SK-N-SH (cell line): Measurements from ENCODE around the gene AMZ1. TPM values are rescaled to one million over a fixed set of nuclear protein-coding genes. Genes with fewer than 3 reads are reported as not detected.
A peak's percentile ranks its signal among the peaks of the same experiment; 100 is the strongest.

Source experiments
- CTCF ChIA-PET: fragments of 300-600, 350-600 bp; formaldehyde crosslinking; extraction: SDS; loops from one replicate; lab custom pipeline; 2021; lab: Yijun Ruan, JAX
- POLR2A ChIA-PET: fragments of 350-600 bp; sonication (Branson Sonifier 250); formaldehyde crosslinking; extraction: SDS; loops from one replicate; lab custom pipeline; 2020; ENCODE audit warnings: antibody characterized with exemption, inconsistent platforms; lab: Yijun Ruan, JAX
- DNase-seq: peaks from one replicate; pipeline ENCODE4 v3.0.0; 2012
- H2AFZ ChIP-seq: fragments of 200-600 bp; sonication (generic); 2 replicates; pipeline ENCODE4 v1.8.1; 2016; ENCODE audit warnings: antibody characterized with exemption, mild to moderate bottlenecking, low read depth
- H3F3A ChIP-seq: fragments of 200-600 bp; sonication (generic); replicated peaks from 2 replicates; pipeline ENCODE3; 2016; ENCODE audit warnings: antibody characterized with exemption, mild to moderate bottlenecking; ENCODE audit not compliant: insufficient read depth
- H3K27ac ChIP-seq, 2 experiments: fragments of 200-500 bp in 1 of 2; fragments of 200-600 bp in 1 of 2; sonication (Bioruptor generic) in 1 of 2; sonication (generic), shearing (Covaris generic) in 1 of 2; 2 replicates each; pipeline versions ENCODE4 v1.5.1 to v1.6.1; 2014 to 2016; ENCODE audit warnings: low read depth in 2 of 2, inconsistent platforms in 1 of 2, low read length in 1 of 2, mild to moderate bottlenecking in 1 of 2, mixed read lengths in 1 of 2
- H3K27me3 ChIP-seq: fragments of 200-600 bp; sonication (generic), shearing (Covaris generic); 2 replicates; pipeline ENCODE4 v1.6.1; 2016; ENCODE audit warnings: mixed run types; ENCODE audit not compliant: insufficient read depth
- H3K36me3 ChIP-seq, 2 experiments: fragments of 200-500 bp in 1 of 2; fragments of 200-600 bp in 1 of 2; sonication (Bioruptor generic) in 1 of 2; sonication (generic) in 1 of 2; replicated peaks in 1 of 2; 2 replicates each; pipeline versions ENCODE3 to v1.5.1; 2014 to 2016; ENCODE audit warnings: low read length in 1 of 2, mild to moderate bottlenecking in 1 of 2; ENCODE audit not compliant: insufficient read depth in 2 of 2, control insufficient read depth in 1 of 2
- H3K4me1 ChIP-seq, 2 experiments: fragments of 200-500 bp in 1 of 2; fragments of 200-600 bp in 1 of 2; sonication (Bioruptor generic) in 1 of 2; sonication (generic), shearing (Covaris generic) in 1 of 2; 2 replicates each; pipeline versions ENCODE4 v1.5.1 to v1.6.1; 2014 to 2016; ENCODE audit warnings: low read depth in 1 of 2, low read length in 1 of 2, mixed run types in 1 of 2; ENCODE audit not compliant: insufficient read depth in 2 of 2, control insufficient read depth in 1 of 2
- H3K4me2 ChIP-seq: fragments of 200-600 bp; sonication (generic), shearing (Covaris generic); 2 replicates; pipeline ENCODE4 v1.6.1; 2017; ENCODE audit warnings: mixed run types
- H3K4me3 ChIP-seq, 2 experiments: fragments of 200-500 bp in 1 of 2; fragments of 200-600 bp in 1 of 2; sonication (Bioruptor generic) in 1 of 2; sonication (generic), shearing (Covaris generic) in 1 of 2; 2 replicates each; pipeline versions ENCODE4 v1.5.1 to v1.8.1; 2014 to 2016; ENCODE audit warnings: low read depth in 2 of 2, inconsistent platforms in 1 of 2, low read length in 1 of 2, mild to moderate bottlenecking in 1 of 2, mixed read lengths in 1 of 2, moderate library complexity in 1 of 2
- H3K79me2 ChIP-seq: fragments of 200-600 bp; sonication (generic); 2 replicates; pipeline ENCODE4 v1.8.1; 2017; ENCODE audit warnings: mild to moderate bottlenecking; ENCODE audit not compliant: insufficient read depth
- H3K9ac ChIP-seq: fragments of 200-600 bp; sonication (generic); 2 replicates; pipeline ENCODE4 v1.6.1; 2017; ENCODE audit warnings: mixed run types
- H3K9me2 ChIP-seq: fragments of 200-600 bp; sonication (generic); 2 replicates; pipeline ENCODE4 v1.6.1; 2017; ENCODE audit warnings: mixed run types
- H3K9me3 ChIP-seq: fragments of 200-600 bp; sonication (generic); 2 replicates; pipeline ENCODE4 v1.6.1; 2017; ENCODE audit warnings: mixed run types, mild to moderate bottlenecking, moderate library complexity
- H4K20me1 ChIP-seq: fragments of 200-600 bp; sonication (generic); 2 replicates; pipeline ENCODE4 v1.6.1; 2017; ENCODE audit warnings: mild to moderate bottlenecking, mixed run types; ENCODE audit not compliant: insufficient read depth
- ELF1 ChIP-seq: IDR thresholded peaks from 2 replicates; pipeline ENCODE4 v1.4.0; 2012
- EP300 ChIP-seq, 2 experiments: IDR thresholded peaks; 2 replicates each; pipeline versions ENCODE4 v1.4.0 to v1.6.1; 2012; ENCODE audit warnings: borderline replicate concordance in 1 of 2, low read depth in 1 of 2, low read length in 1 of 2
- FOXJ3 ChIP-seq: sonication (generic); formaldehyde crosslinking; IDR thresholded peaks from 2 replicates; pipeline ENCODE4 v1.5.1; 2020; ENCODE audit warnings: mild to moderate bottlenecking, missing genetic modification reagents
- GABPA ChIP-seq: IDR thresholded peaks from 2 replicates; pipeline ENCODE4 v1.4.0; 2012; ENCODE audit warnings: low read depth, mild to moderate bottlenecking
- GATA2 ChIP-seq: sonication (generic); formaldehyde crosslinking; IDR thresholded peaks from 2 replicates; pipeline ENCODE4 v1.5.0; 2020; ENCODE audit warnings: mild to moderate bottlenecking, missing genetic modification reagents
- JUND ChIP-seq: IDR thresholded peaks from 2 replicates; pipeline ENCODE4 v1.4.0; 2012
- MXI1 ChIP-seq: IDR thresholded peaks from 2 replicates; pipeline ENCODE4 v1.6.1; 2012; ENCODE audit warnings: mild to moderate bottlenecking, low read depth, low read length, improper control_type of control experiment
- NFIC ChIP-seq: IDR thresholded peaks from 2 replicates; pipeline ENCODE4 v1.4.0; 2012; ENCODE audit warnings: borderline replicate concordance
- NRF1 ChIP-seq: IDR thresholded peaks from 2 replicates; pipeline ENCODE4 v1.6.1; 2012; ENCODE audit warnings: low read depth, mild to moderate bottlenecking, low read length
- POLR2AphosphoS5 ChIP-seq: IDR thresholded peaks from 2 replicates; pipeline ENCODE4 v1.6.1; 2012; ENCODE audit warnings: low read depth, low read length
- RAD21 ChIP-seq: IDR thresholded peaks from 2 replicates; pipeline ENCODE4 v1.6.1; 2012; ENCODE audit warnings: mild to moderate bottlenecking, low read length
- RCOR1 ChIP-seq: fragments of 150-350 bp; IDR thresholded peaks from 2 replicates; pipeline ENCODE4 v1.6.1; 2017; ENCODE audit warnings: antibody characterized with exemption, low read length
- RFX5 ChIP-seq: IDR thresholded peaks from 2 replicates; pipeline ENCODE4 v1.6.1; 2012; ENCODE audit warnings: mild to moderate bottlenecking, improper control_type of control experiment, low read length
- RXRA ChIP-seq: IDR thresholded peaks from 2 replicates; pipeline ENCODE4 v1.4.0; 2012; ENCODE audit warnings: low read depth, mild to moderate bottlenecking, borderline replicate concordance
- YY1 ChIP-seq: IDR thresholded peaks from 2 replicates; pipeline ENCODE4 v1.4.0; 2012; ENCODE audit warnings: low read depth, mild to moderate bottlenecking
- WGBS: methylation state at CpG from one replicate; pipeline ENCODE4 v1.1.6; 2017; ENCODE audit warnings: low lambda C conversion rate; 5-methylcytosine and 5-hydroxymethylcytosine counted together
- polyA plus RNA-seq, 3 experiments: library from polyadenylated mRNA; depleted of rRNA; stranded (reverse); fragments of >200 nt; gene quantifications; 2 replicates each; pipeline ENCODE4 v1.2.3, GENCODE V29; 2012
- TF ChIP-seq, protein P1 (sequence below): fragments of 150-350 bp; IDR thresholded peaks from 2 replicates; pipeline ENCODE4 v1.6.1; 2016; ENCODE audit warnings: mild to moderate bottlenecking, low read depth, low read length
- TF ChIP-seq, protein P2 (sequence below): IDR thresholded peaks from 2 replicates; pipeline ENCODE4 v1.4.0; 2012; ENCODE audit warnings: low read depth
- TF ChIP-seq, protein P3 (sequence below): IDR thresholded peaks from 2 replicates; pipeline ENCODE4 v1.4.0; 2012; ENCODE audit warnings: low read depth, borderline replicate concordance
- TF ChIP-seq, protein P4 (sequence below): IDR thresholded peaks from 2 replicates; pipeline ENCODE4 v1.6.1; 2012; ENCODE audit warnings: mild to moderate bottlenecking, low read depth, low read length, moderate library complexity

Gene AMZ1
- polyA plus RNA-seq, 1 of the 3 experiments (the other 2 are of a cell fraction) = 0.15 TPM

DNA sequence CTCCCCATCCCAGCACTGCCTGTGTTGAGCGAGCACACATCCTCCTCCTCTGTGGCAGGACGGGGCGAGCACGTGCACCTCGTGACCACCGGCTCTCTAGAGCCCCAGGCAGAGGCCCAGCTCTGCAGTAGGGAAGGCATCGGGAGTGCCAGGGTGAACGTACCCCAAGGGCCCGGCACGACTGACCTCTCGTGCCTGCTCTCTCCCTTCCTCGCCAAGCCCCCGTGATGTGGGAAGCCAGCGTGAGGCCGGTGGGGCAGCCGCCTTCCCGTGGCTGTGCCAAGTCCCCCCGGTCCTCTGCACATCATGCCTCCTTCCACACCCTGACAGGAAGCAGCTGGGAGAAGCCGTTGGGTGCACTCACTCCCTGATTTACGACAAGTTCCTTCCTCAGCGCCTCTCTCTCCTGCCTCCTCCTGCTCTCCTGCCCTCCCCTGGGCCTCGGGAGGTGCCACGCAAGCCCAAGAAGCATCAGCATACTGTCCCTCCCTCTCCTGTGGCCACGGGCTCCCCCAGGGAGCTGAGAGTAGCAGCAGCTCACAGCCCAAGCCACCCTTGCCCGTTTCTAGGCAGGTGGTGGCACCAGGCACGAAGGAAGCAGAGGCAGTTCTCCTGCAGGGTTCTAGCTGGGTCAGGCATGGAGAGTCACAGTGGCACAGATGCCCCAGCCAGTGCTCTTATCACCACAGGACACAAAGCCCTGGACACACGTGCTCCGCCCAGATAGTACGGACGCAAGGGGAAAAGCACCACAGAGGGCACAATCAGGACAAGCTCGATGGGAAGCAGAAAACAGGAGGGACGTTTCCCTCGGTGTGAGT is 47.0 kb downstream of the AMZ1 start:
- peaks cover 19% of the 10 kb centered on the region; the same call in 1 of the 2 replicates for H3K79me2 ChIP-seq
- peaks cover 11% of the 10 kb centered on the region for H4K20me1 ChIP-seq
- DNase-seq = no peak
- no peaks in the 10 kb centered on the region for H3F3A ChIP-seq
- TF ChIP-seq POLR2AphosphoS5 (no peak), NRF1 (no peak), RAD21 (no peak), EP300 (IDR thresholded peaks at IDR 0.05; ENCODE audit: borderline replicate concordance in 1 of 2, low read depth in 1 of 2, low read length in 1 of 2) (no peak), YY1 (no peak), ELF1 (no peak), MXI1 (no peak), GATA2 (CRISPR knock-in tag) (0 out of 2 replicates have a peak, but pooled peaks have one; percentile 12)
- TF ChIP-seq, protein P1, sequence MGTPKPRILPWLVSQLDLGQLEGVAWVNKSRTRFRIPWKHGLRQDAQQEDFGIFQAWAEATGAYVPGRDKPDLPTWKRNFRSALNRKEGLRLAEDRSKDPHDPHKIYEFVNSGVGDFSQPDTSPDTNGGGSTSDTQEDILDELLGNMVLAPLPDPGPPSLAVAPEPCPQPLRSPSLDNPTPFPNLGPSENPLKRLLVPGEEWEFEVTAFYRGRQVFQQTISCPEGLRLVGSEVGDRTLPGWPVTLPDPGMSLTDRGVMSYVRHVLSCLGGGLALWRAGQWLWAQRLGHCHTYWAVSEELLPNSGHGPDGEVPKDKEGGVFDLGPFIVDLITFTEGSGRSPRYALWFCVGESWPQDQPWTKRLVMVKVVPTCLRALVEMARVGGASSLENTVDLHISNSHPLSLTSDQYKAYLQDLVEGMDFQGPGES = no peak
- no peaks in the 10 kb centered on the region for H3K9me3 ChIP-seq
- no peak overlapping the region for H3K4me3 ChIP-seq
- H2AFZ ChIP-seq = no peak overlapping the region
- no peak overlapping the region for H3K9ac ChIP-seq
- POLR2A ChIA-PET = interaction anchor here (0.5 kb wide), 1 partner anchor 108 kb away, joined by 3 read pairs; no protein-coding TSS in a partner anchor
- no peak overlapping the region for H3K4me2 ChIP-seq
- CTCF ChIA-PET = interaction anchor here (1.1 to 11.1 kb wide), 3 partner anchors 19 to 130 kb away, joined by 3 to 94 read pairs (median 5); no protein-coding TSS in a partner anchor
- H3K27me3 ChIP-seq = no peaks in the 10 kb centered on the region
- H3K36me3 ChIP-seq = peaks cover 0 to 24% of the 10 kb centered on the region in 2 experiments
- H3K27ac ChIP-seq = no peak overlapping the region
- peaks cover 0 to 14% of the 10 kb centered on the region in 2 experiments; a peak in 1 of 4 replicates for H3K4me1 ChIP-seq
- 91% methylated on average over 28 of the region's 33 CpGs for WGBS
- H3K9me2 ChIP-seq = no peaks in the 10 kb centered on the region

DNA sequence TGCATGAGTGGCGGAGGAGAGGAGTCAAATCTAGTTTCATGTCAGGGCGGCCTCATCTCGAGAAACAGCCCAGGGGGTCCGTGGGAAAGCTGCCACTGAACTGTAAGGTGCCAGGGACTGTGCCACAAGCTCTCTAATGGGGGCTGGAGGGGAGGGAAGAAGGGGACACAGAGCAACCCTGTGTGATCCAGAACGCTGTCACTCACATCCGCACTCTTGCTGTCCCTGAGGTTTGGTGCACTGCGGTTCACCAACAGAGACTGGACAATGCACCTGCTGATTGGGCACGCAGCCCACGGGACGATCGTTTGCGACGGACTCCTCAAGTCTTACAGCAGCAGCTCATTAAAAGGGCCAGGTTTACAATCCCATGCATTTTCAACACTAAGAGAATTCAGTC is 47.7 kb downstream of the AMZ1 start:
- H2AFZ ChIP-seq = no peak overlapping the region
- ChIA-PET CTCF (interaction anchor here (2.0 to 11.1 kb wide), 2 partner anchors 20 to 129 kb away, joined by 5 to 94 read pairs; no protein-coding TSS in a partner anchor), POLR2A (interaction anchor here (0.5 kb wide), 1 partner anchor 170 kb away, joined by 4 read pairs; no protein-coding TSS in a partner anchor)
- DNase-seq = no peak
- no peak overlapping the region for H3K4me3 ChIP-seq
- no peak overlapping the region for H3K4me2 ChIP-seq
- peaks cover 11% of the 10 kb centered on the region for H4K20me1 ChIP-seq
- no peaks in the 10 kb centered on the region for H3K27me3 ChIP-seq
- H3K27ac ChIP-seq = no peak overlapping the region
- WGBS = 97% methylated on average over 13 of the region's 13 CpGs
- peaks cover 0 to 14% of the 10 kb centered on the region in 2 experiments; a peak in 1 of 4 replicates for H3K4me1 ChIP-seq
- H3K9me2 ChIP-seq = no peaks in the 10 kb centered on the region
- no peaks in the 10 kb centered on the region for H3K9me3 ChIP-seq
- H3F3A ChIP-seq = no peaks in the 10 kb centered on the region
- H3K79me2 ChIP-seq = peaks cover 27% of the 10 kb centered on the region; the same call in 1 of the 2 replicates
- H3K9ac ChIP-seq = no peak overlapping the region
- peaks cover 0 to 17% of the 10 kb centered on the region in 2 experiments for H3K36me3 ChIP-seq
- TF ChIP-seq, protein P1 = no peak
- no peak for TF ChIP-seq NFIC
- TF ChIP-seq GABPA = no peak
- TF ChIP-seq, protein P2, sequence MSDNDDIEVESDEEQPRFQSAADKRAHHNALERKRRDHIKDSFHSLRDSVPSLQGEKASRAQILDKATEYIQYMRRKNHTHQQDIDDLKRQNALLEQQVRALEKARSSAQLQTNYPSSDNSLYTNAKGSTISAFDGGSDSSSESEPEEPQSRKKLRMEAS = no peak
- TF ChIP-seq, protein P3, sequence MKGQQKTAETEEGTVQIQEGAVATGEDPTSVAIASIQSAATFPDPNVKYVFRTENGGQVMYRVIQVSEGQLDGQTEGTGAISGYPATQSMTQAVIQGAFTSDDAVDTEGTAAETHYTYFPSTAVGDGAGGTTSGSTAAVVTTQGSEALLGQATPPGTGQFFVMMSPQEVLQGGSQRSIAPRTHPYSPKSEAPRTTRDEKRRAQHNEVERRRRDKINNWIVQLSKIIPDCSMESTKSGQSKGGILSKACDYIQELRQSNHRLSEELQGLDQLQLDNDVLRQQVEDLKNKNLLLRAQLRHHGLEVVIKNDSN = no peak
- no peak for TF ChIP-seq RAD21
- no peak for TF ChIP-seq NRF1
- no peak for TF ChIP-seq JUND
- no peak for TF ChIP-seq RCOR1
- TF ChIP-seq RFX5 = no peak
- TF ChIP-seq YY1 = no peak
- TF ChIP-seq RXRA = no peak
- TF ChIP-seq EP300 (IDR thresholded peaks at IDR 0.05; ENCODE audit: borderline replicate concordance in 1 of 2, low read depth in 1 of 2, low read length in 1 of 2) = no peak
- TF ChIP-seq, protein P4, sequence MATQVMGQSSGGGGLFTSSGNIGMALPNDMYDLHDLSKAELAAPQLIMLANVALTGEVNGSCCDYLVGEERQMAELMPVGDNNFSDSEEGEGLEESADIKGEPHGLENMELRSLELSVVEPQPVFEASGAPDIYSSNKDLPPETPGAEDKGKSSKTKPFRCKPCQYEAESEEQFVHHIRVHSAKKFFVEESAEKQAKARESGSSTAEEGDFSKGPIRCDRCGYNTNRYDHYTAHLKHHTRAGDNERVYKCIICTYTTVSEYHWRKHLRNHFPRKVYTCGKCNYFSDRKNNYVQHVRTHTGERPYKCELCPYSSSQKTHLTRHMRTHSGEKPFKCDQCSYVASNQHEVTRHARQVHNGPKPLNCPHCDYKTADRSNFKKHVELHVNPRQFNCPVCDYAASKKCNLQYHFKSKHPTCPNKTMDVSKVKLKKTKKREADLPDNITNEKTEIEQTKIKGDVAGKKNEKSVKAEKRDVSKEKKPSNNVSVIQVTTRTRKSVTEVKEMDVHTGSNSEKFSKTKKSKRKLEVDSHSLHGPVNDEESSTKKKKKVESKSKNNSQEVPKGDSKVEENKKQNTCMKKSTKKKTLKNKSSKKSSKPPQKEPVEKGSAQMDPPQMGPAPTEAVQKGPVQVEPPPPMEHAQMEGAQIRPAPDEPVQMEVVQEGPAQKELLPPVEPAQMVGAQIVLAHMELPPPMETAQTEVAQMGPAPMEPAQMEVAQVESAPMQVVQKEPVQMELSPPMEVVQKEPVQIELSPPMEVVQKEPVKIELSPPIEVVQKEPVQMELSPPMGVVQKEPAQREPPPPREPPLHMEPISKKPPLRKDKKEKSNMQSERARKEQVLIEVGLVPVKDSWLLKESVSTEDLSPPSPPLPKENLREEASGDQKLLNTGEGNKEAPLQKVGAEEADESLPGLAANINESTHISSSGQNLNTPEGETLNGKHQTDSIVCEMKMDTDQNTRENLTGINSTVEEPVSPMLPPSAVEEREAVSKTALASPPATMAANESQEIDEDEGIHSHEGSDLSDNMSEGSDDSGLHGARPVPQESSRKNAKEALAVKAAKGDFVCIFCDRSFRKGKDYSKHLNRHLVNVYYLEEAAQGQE = no peak
- no peak for TF ChIP-seq FOXJ3
- TF ChIP-seq ELF1 = no peak
